ENCODE data around the gene OR6J1.
"Not testable (repeated sequence)": the region's sequence is repeated elsewhere in the genome, so short reads cannot be mapped to it uniquely, and the experiment has no call there.

The OR6J1 gene

DNA sequence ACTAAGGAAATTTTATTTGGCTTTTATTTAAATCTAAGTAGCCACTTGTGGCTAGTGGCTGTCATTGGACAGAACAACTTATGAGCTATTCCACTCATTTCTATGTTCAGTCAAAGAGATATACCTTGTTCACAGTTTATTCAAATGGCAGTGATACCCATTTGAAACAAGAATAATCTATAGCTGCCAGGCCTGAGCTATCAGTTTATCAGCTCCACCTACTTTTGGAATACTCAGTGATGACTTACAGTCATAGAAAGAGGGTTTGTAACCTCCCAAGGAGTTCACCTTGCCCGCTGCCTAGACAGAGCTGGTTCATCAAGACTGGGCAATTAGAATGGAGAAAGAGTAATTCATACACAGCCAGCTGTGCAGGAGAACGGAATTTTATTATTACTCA is 50.6 kb downstream of the OR6J1 start:
- Histone ChIP-seq H3K27ac (no peak overlapping the region), H3K36me3 (no peaks in the 10 kb centered on the region), H3K9me3 (no peaks in the 10 kb centered on the region), H3K4me3 (ENCODE audit: low read depth in 1 of 2, low read length in 1 of 2) (no peak overlapping the region), H3K27me3 (peaks cover 49% of the 10 kb centered on the region), H3K4me1 (ENCODE audit: control insufficient read depth in 1 of 2, insufficient read depth in 1 of 2, low read depth in 1 of 2, low read length in 1 of 2) (peaks cover 17 to 26% of the 10 kb centered on the region in 2 experiments)
- TF ChIP-seq, protein P1, sequence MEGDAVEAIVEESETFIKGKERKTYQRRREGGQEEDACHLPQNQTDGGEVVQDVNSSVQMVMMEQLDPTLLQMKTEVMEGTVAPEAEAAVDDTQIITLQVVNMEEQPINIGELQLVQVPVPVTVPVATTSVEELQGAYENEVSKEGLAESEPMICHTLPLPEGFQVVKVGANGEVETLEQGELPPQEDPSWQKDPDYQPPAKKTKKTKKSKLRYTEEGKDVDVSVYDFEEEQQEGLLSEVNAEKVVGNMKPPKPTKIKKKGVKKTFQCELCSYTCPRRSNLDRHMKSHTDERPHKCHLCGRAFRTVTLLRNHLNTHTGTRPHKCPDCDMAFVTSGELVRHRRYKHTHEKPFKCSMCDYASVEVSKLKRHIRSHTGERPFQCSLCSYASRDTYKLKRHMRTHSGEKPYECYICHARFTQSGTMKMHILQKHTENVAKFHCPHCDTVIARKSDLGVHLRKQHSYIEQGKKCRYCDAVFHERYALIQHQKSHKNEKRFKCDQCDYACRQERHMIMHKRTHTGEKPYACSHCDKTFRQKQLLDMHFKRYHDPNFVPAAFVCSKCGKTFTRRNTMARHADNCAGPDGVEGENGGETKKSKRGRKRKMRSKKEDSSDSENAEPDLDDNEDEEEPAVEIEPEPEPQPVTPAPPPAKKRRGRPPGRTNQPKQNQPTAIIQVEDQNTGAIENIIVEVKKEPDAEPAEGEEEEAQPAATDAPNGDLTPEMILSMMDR (IDR thresholded peaks at IDR 0.05) = no peak

DNA sequence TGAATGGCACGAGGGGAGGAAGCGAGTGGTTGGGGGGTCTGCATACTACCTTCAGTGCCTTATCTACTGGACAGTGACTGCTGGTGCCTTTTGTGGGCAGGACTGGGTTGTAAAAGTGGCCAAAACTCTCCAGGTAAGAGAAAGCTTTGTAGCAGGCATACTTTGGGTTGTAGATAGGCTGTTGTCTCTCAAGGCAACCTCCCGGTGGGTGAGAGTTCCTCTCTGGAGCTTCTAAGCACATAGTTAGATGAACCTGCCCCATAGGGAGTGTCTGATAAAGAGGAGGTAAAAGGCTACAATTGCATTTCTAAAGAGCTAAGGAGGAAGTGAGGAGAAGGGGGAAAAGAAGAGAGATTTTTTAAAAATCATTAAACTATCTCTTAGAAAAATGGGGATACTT is 51.0 kb downstream of the OR6J1 start:
- Histone ChIP-seq H3K9me3 (no peaks in the 10 kb centered on the region), H3K4me3 (ENCODE audit: low read depth in 1 of 2, low read length in 1 of 2) (no peak overlapping the region), H3K36me3 (no peaks in the 10 kb centered on the region), H3K4me1 (ENCODE audit: control insufficient read depth in 1 of 2, insufficient read depth in 1 of 2, low read depth in 1 of 2, low read length in 1 of 2) (peaks cover 21 to 28% of the 10 kb centered on the region in 2 experiments), H3K27ac (no peak overlapping the region), H3K27me3 (peaks cover 49% of the 10 kb centered on the region)
- TF ChIP-seq, protein P1 (IDR thresholded peaks at IDR 0.05) = no peak

DNA sequence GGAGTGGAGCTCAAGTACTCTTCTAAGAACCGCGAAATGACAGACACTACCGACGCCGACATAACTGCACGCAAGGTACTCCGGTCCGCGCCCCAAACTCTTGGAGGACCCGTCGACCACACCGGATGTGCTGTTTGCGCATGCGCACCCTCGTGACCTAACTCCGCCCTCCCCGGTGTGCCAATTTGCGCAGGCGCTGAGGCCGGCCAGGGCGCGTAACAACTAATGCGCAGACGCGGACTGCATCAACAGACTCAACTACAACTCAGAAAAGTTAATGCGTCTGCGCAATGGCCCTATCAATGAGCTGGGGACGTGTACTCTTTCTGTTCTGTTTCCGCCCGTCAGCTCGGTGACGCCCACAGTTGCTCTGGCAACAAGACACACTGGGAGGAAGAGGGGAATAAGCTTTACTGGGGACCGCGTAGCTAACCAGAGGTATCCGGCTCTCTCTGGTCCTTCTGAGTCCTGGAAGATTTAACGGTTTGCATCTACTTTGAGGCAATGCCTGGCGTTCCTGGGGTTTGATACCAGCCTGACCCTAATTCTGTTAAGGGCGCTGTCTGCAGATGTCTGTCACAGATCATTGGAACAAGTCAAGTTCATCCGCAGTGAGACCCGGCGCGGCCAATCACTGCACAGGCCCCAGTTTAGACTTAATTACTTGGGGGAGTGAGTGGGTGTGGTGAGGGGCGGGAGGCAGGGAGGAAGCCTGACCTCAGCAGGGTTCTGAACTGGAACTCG is 54.9 kb downstream of the OR6J1 start, which contains the start of gene DAD1:
TSS of gene DAD1 (minus strand) at position 129 of the 744 bp plus-strand sequence. CDS start at position 62, 67 bp downstream.
- peaks cover 22% of the 10 kb centered on the region for H3K27me3 ChIP-seq
- H3K4me1 ChIP-seq (ENCODE audit: control insufficient read depth in 1 of 2, insufficient read depth in 1 of 2, low read depth in 1 of 2, low read length in 1 of 2) = peaks cover 20 to 24% of the 10 kb centered on the region in 2 experiments
- peak within 1 kb of the TSS; percentile 82 to 93 for H3K4me3 ChIP-seq (ENCODE audit: low read depth in 1 of 2, low read length in 1 of 2)
- TF ChIP-seq, protein P1 (IDR thresholded peaks at IDR 0.05) = peak; percentile 34
- H3K27ac ChIP-seq = peak within 1 kb of the TSS; percentile 89
- no peaks in the 10 kb centered on the region for H3K36me3 ChIP-seq
- H3K9me3 ChIP-seq = no peaks in the 10 kb centered on the region

DNA sequence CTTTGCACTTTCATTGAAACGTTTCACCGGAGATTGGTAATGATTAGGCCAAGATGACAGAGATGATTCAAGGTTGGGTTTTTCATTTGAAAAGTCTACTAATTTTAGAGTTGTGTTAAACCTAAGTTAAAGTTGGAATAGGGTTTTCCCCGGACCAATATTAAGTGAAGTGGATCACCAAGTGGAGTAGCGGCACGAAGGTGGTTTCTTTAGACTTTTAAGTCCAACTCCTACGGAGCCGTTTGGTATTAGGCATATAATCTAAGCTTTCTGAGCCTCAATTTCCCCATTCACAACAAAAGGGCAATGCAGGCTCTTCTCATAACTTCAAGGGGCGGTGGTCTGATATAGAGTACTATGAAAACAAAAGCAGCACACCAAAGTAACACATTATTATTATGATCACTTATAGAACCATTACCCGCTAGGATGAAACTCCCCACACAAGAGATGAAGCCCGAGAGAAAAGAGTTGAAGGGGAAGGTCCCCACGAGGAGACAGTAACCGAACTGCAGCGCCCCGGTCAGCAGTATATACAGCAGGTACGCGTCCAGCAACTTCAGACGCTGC is 55.5 kb downstream of the OR6J1 start:
- H3K27ac ChIP-seq = peak overlapping the region; percentile 89
- TF ChIP-seq, protein P1 (IDR thresholded peaks at IDR 0.05) = no peak
- peaks cover 20 to 24% of the 10 kb centered on the region in 2 experiments for H3K4me1 ChIP-seq (ENCODE audit: control insufficient read depth in 1 of 2, insufficient read depth in 1 of 2, low read depth in 1 of 2, low read length in 1 of 2)
- H3K4me3 ChIP-seq (ENCODE audit: low read depth in 1 of 2, low read length in 1 of 2) = peak overlapping the region; percentile 82 to 93
- H3K36me3 ChIP-seq = no peaks in the 10 kb centered on the region
- no peaks in the 10 kb centered on the region for H3K9me3 ChIP-seq
- peaks cover 15% of the 10 kb centered on the region for H3K27me3 ChIP-seq

DNA sequence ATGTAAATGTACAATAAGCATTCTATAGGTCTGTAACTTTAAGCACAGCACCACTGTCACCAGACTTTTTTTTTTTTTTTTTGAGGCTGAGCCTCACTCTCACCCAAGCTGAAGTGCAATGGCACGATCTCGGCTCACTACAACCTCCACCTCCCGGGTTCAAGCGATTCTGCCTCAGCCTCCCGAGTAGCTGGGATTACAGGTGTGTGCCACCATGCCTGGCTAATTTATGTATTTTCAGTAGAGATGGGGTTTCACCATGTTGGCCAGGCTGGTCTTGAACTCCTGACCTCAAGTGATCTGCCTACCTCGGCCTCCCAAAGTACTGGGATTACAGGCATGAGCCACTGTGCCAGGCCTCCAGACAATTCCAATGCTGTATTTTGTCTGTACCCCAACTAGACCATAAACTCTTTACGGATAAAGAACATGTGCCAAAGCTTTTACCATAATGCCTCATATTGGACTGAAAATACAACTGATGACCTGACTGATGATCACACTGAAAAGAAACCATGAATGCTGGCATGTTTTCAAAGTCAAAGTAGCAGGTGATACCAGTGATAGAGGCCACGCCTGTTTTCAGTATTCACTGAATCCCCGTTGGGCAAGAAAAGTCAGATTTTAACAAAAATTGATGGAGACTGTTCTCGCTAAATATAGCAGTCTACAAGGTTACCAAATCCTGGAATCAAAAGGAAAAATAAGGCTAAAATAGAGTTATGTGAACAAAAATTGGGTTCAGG is 56.3 kb downstream of the OR6J1 start:
- peaks cover 24% of the 10 kb centered on the region in 2 experiments for H3K4me1 ChIP-seq (ENCODE audit: control insufficient read depth in 1 of 2, insufficient read depth in 1 of 2, low read depth in 1 of 2, low read length in 1 of 2)

More for the DNA sequence above, 56.3 kb downstream of the OR6J1 start:
- not testable (repeated sequence) for H3K36me3 ChIP-seq, H3K9me3 ChIP-seq, H3K27me3 ChIP-seq
- peak overlapping the region; percentile 82 to 93 for H3K4me3 ChIP-seq (ENCODE audit: low read depth in 1 of 2, low read length in 1 of 2)
- H3K27ac ChIP-seq = peak overlapping the region; percentile 89

All from neutrophil (primary cell).